Measurements from ENCODE around the gene IZUMO1. TPM values are rescaled to one million over a fixed set of nuclear protein-coding genes. Genes with fewer than 3 reads are reported as not detected.
A peak's percentile ranks its signal among the peaks of the same experiment; 100 is the strongest.
"Not testable (repeated sequence)": the region's sequence is repeated elsewhere in the genome, so short reads cannot be mapped to it uniquely, and the experiment has no call there.

IZUMO1 gene
- total RNA-seq, 4 donors from 2014 or later, result not detected

- Histone ChIP-seq H3K27me3 (no peaks in the 10 kb centered on the region), H3K36me3 (no peaks in the 10 kb centered on the region), H3K27ac (peak within 1 kb of the TSS; percentile 75 to 83 (median 80)), H3K4me1 (peaks cover 0 to 37% (median 8%) of the 10 kb centered on the region in 4 donors), H3K4me3 (peak within 1 kb of the TSS in 3 of 4 donors; percentile 46 to 56 (median 46)), H3K9me3 (no peaks in the 10 kb centered on the region)
- TF ChIP-seq CTCF (IDR thresholded peaks at IDR 0.05) (no peak), POLR2A (IDR thresholded peaks at IDR 0.05) (no peak)
- no peak for DNase-seq
These were observed 27.2 kb downstream of the IZUMO1 start, which contains the start of gene MAMSTR for GRCh38 chr19:48719263-48720171. Gene MAMSTR, minus strand, starts transcription at chr19:48719725. Its CDS starts 694 bp downstream, at chr19:48719031.

GRCh38 chr19:48718711-48719231, 27.9 kb downstream of the IZUMO1 start:
- H3K4me3 ChIP-seq, result no peak overlapping the region
- no peak overlapping the region for H3K27ac ChIP-seq
- no peak for DNase-seq
- H3K27me3 ChIP-seq, result no peaks in the 10 kb centered on the region
- no peaks in the 10 kb centered on the region for H3K36me3 ChIP-seq
- peaks cover 0 to 37% (median 8%) of the 10 kb centered on the region in 4 donors for H3K4me1 ChIP-seq
- no peaks in the 10 kb centered on the region for H3K9me3 ChIP-seq
- TF ChIP-seq POLR2A (IDR thresholded peaks at IDR 0.05) (no peak), CTCF (IDR thresholded peaks at IDR 0.05) (no peak)

- not testable (repeated sequence) for H3K36me3 ChIP-seq, H3K27me3 ChIP-seq, H3K9me3 ChIP-seq, H3K4me3 ChIP-seq, H3K27ac ChIP-seq, DNase-seq
- H3K4me1 ChIP-seq, result peaks cover 0 to 44% (median 14%) of the 10 kb centered on the region in 4 donors
These were observed 28.6 kb downstream of the IZUMO1 start for GRCh38 chr19:48718106-48718505.

GRCh38 chr19:48716562-48717291, 30.0 kb downstream of the IZUMO1 start:
- Histone ChIP-seq H3K4me1 (peaks cover 0 to 49% (median 14%) of the 10 kb centered on the region in 4 donors), H3K36me3 (no peaks in the 10 kb centered on the region), H3K27ac (peak overlapping the region in 2 of 4 donors; percentile 48 to 87), H3K4me3 (peak overlapping the region in 2 of 4 donors; percentile 21 to 24), H3K9me3 (no peaks in the 10 kb centered on the region), H3K27me3 (no peaks in the 10 kb centered on the region)
- TF ChIP-seq CTCF (IDR thresholded peaks at IDR 0.05) (no peak), POLR2A (IDR thresholded peaks at IDR 0.05) (no peak)
- peak in 1 of 3 donors; percentile 56 for DNase-seq

GRCh38 chr19:48715681-48716171, 31.0 kb downstream of the IZUMO1 start:
- peaks cover 0 to 49% (median 14%) of the 10 kb centered on the region in 4 donors for H3K4me1 ChIP-seq
- peak in 1 of 3 donors; percentile 61 for DNase-seq
- TF ChIP-seq POLR2A (IDR thresholded peaks at IDR 0.05) (no peak), CTCF (IDR thresholded peaks at IDR 0.05) (no peak)
- peak overlapping the region in 2 of 4 donors; percentile 62 for H3K4me3 ChIP-seq
- no peaks in the 10 kb centered on the region for H3K9me3 ChIP-seq
- no peaks in the 10 kb centered on the region for H3K36me3 ChIP-seq
- no peaks in the 10 kb centered on the region for H3K27me3 ChIP-seq
- H3K27ac ChIP-seq, result peak overlapping the region; percentile 77 to 93 (median 86)

Data from Peyer's patch (tissue), 4 donors.